ENCODE results near the gene KMO. TPM values are rescaled to one million over a fixed set of nuclear protein-coding genes. Genes with fewer than 3 reads are reported as not detected.

Gene KMO
- total and polyA plus RNA-seq, 2 of the 4 experiments (the other 2 are of a cell fraction) = not detected

DNA sequence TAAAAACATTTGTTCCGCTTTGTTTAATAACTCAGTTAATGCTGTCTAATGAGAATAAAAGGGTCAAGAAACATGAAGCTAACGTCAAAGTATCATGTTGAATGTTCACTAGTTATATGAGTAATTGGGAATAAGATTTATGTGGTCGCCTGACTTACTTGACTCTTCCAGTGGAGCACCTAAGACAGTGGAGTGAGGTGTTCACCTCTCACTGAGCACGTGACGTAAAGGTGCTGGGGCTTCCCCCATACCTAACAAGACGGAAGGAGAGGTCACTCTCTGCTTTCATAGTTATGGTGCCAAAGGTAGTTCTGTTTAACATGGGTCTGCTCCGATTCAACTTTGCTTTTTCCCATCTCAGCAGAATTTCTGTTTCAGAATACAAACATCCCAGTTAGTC lies 686 bp downstream of the KMO start (continued):
- TF ChIP-seq MXI1 (IDR thresholded peaks at IDR 0.05; ENCODE audit: borderline replicate concordance, low read depth, low read length) (no peak), RCOR1 (IDR thresholded peaks at IDR 0.05; ENCODE audit: insufficient replicate concordance, low read length) (no peak)

DNA sequence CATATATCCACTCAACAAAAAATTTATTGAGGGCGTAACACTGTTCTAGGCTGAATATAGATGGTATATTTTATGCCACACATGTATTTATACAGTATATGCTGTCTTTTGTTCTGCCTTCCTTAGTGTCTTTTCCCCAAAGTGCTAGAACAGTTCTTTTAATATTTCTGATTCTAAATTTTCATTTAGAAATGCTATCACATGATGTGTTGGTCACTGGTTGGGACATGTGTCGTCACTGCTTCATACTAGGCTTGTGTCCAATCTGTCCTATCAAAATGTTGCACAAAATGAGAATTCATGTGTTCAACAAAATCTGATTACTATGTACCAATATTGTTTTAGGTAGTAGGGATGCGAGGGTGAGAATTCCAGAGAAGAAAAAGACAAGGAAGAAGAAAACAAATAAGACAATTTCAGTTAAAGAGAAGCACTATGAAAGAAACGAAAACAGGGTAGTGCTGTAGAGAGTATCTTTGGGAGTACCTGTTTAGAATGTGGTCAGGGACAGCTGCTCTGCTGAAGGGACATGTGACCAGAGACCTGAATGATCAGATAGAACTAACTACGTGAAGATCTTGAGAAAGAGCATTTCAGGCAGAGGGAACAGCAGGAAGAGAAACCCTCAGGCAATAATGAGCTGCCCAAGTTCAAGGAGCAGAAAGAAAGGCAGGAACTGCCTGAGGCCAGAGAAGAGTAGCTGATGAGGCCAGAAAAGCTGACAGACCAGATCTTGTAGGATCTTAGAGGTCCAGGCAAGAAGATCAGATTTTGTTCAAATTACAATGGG lies 1.3 kb downstream of the KMO start:
- H4K8ac ChIP-seq (ENCODE audit: low read depth in 2 of 2, low read length in 2 of 2) = no peak overlapping the region
- intact Hi-C loops (cut with micrococcal nuclease) (loop anchor here (2.0 to 10.0 kb wide), 4 partner anchors 77 to 1791 kb away; partner anchors contain the start of gene MAP1LC3C), in situ Hi-C loops (cut with MboI; ENCODE audit: low sequenced_read_pairs) (loop anchor here (25.0 kb wide), 1 partner anchor 454 kb away; the partner anchor contains the start of gene MAP1LC3C), dilution Hi-C loops (cut with HindIII; ENCODE audit: low sequenced_read_pairs, unreplicated experiment) (no loop called here)
- no peak overlapping the region for H4K5ac ChIP-seq (ENCODE audit: low read depth, low read length)
- H3K9me1 ChIP-seq (ENCODE audit: insufficient read depth, low read length) = no peaks in the 10 kb centered on the region
- no peak overlapping the region for H3K4me3 ChIP-seq (ENCODE audit: insufficient read depth, low read depth, low read length)
- H3K4me1 ChIP-seq (ENCODE audit: control insufficient read depth, insufficient read depth, low read length) = no peaks in the 10 kb centered on the region
- ChIA-PET POLR2A (ENCODE audit: unreplicated experiment) (no interaction called here), CTCF (no interaction called here)
- H2AK5ac ChIP-seq (ENCODE audit: low read depth, low read length) = no peak overlapping the region
- H2BK120ac ChIP-seq (ENCODE audit: low read depth, low read length) = no peak overlapping the region
- peaks cover 7% of the 10 kb centered on the region for H3K27me3 ChIP-seq (ENCODE audit: control insufficient read depth, insufficient read depth, low read length)
- no peak overlapping the region for H3K23ac ChIP-seq (ENCODE audit: low read depth, low read length)
- H3K9me3 ChIP-seq (ENCODE audit: control insufficient read depth, insufficient read depth, low read length) = no peaks in the 10 kb centered on the region
- no TSS peak for BruUV-seq (replicated peaks)
- no peak overlapping the region for H3K4ac ChIP-seq (ENCODE audit: low read depth, low read length)
- no peak overlapping the region for H4K91ac ChIP-seq (ENCODE audit: insufficient read depth, low read depth, low read length)
- no peak overlapping the region for H2BK20ac ChIP-seq (ENCODE audit: low read depth, low read length)
- TF ChIP-seq, protein P1, sequence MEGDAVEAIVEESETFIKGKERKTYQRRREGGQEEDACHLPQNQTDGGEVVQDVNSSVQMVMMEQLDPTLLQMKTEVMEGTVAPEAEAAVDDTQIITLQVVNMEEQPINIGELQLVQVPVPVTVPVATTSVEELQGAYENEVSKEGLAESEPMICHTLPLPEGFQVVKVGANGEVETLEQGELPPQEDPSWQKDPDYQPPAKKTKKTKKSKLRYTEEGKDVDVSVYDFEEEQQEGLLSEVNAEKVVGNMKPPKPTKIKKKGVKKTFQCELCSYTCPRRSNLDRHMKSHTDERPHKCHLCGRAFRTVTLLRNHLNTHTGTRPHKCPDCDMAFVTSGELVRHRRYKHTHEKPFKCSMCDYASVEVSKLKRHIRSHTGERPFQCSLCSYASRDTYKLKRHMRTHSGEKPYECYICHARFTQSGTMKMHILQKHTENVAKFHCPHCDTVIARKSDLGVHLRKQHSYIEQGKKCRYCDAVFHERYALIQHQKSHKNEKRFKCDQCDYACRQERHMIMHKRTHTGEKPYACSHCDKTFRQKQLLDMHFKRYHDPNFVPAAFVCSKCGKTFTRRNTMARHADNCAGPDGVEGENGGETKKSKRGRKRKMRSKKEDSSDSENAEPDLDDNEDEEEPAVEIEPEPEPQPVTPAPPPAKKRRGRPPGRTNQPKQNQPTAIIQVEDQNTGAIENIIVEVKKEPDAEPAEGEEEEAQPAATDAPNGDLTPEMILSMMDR (conservative IDR thresholded peaks at IDR 0.05; ENCODE audit: low read depth, low read length) = no peak
- no peak for TF ChIP-seq FOS (IDR thresholded peaks at IDR 0.05; ENCODE audit: low read depth, low read length)
- no peak for TF ChIP-seq MAFK (IDR thresholded peaks at IDR 0.05; ENCODE audit: low read depth, low read length)
- no peak for TF ChIP-seq MAZ (IDR thresholded peaks at IDR 0.05; ENCODE audit: borderline replicate concordance, low read depth, low read length)
- no peaks in the 10 kb centered on the region for H4K20me1 ChIP-seq (ENCODE audit: insufficient read depth, low read length)
- H3K79me1 ChIP-seq (ENCODE audit: low read depth in 1 of 2, low read length in 2 of 2) = no peaks in the 10 kb centered on the region
- H3K27ac ChIP-seq (ENCODE audit: insufficient read depth, low read length) = no peak overlapping the region
- no peak overlapping the region for H2BK5ac ChIP-seq (ENCODE audit: low read depth, low read length, poor library complexity, severe bottlenecking)
- DNase-seq = no peak
- no peak overlapping the region for H3K18ac ChIP-seq (ENCODE audit: low read depth, low read length)
- ATAC-seq (ENCODE audit: low read depth) = no peak
- no peak overlapping the region for H3K56ac ChIP-seq (ENCODE audit: extremely low read depth, insufficient read depth, low read length)
- H3K4me2 ChIP-seq (ENCODE audit: low read depth, low read length) = no peak overlapping the region
- no peak overlapping the region for H2AK9ac ChIP-seq (replicated peaks; ENCODE audit: low read depth, low read length, poor library complexity)
- H3K14ac ChIP-seq (replicated peaks; ENCODE audit: low read depth, low read length) = no peak overlapping the region
- no peak overlapping the region for H3K9ac ChIP-seq (ENCODE audit: low read depth, low read length)
- H2AFZ ChIP-seq (replicated peaks; ENCODE audit: low read length, poor library complexity) = no peak overlapping the region
- 78% methylated on average over 1 of the region's 5 CpGs; no CpG with 5 or more reads in 1 of the 2 experiments for WGBS, 2 experiments (ENCODE audit: extremely low coverage in 2 of 2, insufficient read length in 1 of 2)
- no peak overlapping the region for H2BK15ac ChIP-seq (ENCODE audit: low read depth, low read length)
- H3K36me3 ChIP-seq (ENCODE audit: control insufficient read depth, insufficient read depth, low read length) = no peaks in the 10 kb centered on the region

Measured in IMR-90 (cell line).